Measurements from ENCODE around the gene CDR2L. TPM values are rescaled to one million over a fixed set of nuclear protein-coding genes. Genes with fewer than 3 reads are reported as not detected.
A peak's percentile ranks its signal among the peaks of the same experiment; 100 is the strongest.
"Not testable (repeated sequence)": the region's sequence is repeated elsewhere in the genome, so short reads cannot be mapped to it uniquely, and the experiment has no call there.

CDR2L gene
- total and polyA plus RNA-seq, 5 donors, result 11.0 to 17.5 (median 13.8) TPM

GRCh38 chr17:74981979-74982662 is 5.3 kb upstream of the CDR2L start:
- DNase-seq (peak; percentile 79 to 92 (median 90)), ATAC-seq (peak; percentile 95 to 96)
- Histone ChIP-seq H3K4me3 (ENCODE audit: low read length) (peak overlapping the region; percentile 35), H3K27me3 (ENCODE audit: control insufficient read depth, insufficient read depth) (no peaks in the 10 kb centered on the region), H3K27ac (ENCODE audit: low read length) (peak overlapping the region; percentile 69), H3K9me3 (ENCODE audit: control insufficient read depth, low read length) (no peaks in the 10 kb centered on the region), H3K4me1 (ENCODE audit: control insufficient read depth, insufficient read depth, low read length) (peaks cover 5% of the 10 kb centered on the region)
- under 1% methylated on average over 61 of the region's 61 CpGs for WGBS
- intact Hi-C loops (cut with DNase I), result loop anchor here in 1 of 4 donors (10.0 kb wide), 1 partner anchor 53 kb away; no protein-coding TSS in a partner anchor

- intact Hi-C loops (cut with DNase I), result loop anchor here in 1 of 4 donors (10.0 kb wide), 1 partner anchor 52 kb away; no protein-coding TSS in a partner anchor
- H3K27ac ChIP-seq (ENCODE audit: low read length), result peak overlapping the region; percentile 69
- H3K27me3 ChIP-seq (ENCODE audit: control insufficient read depth, insufficient read depth); H3K4me1 ChIP-seq (ENCODE audit: control insufficient read depth, insufficient read depth, low read length); DNase-seq; H3K9me3 ChIP-seq (ENCODE audit: control insufficient read depth, low read length): not testable (repeated sequence)
- peak; percentile 1 to 4 for ATAC-seq
- WGBS, result 34% methylated on average over 14 of the region's 14 CpGs
- H3K4me3 ChIP-seq (ENCODE audit: low read length), result peak overlapping the region; percentile 35
Observed at GRCh38 chr17:74982663-74983313, 4.6 kb upstream of the CDR2L start.

GRCh38 chr17:74986206-74986576 is 1.2 kb upstream of the CDR2L start:
- no peak overlapping the region for H3K4me3 ChIP-seq (ENCODE audit: low read length)
- H3K4me1 ChIP-seq (ENCODE audit: control insufficient read depth, insufficient read depth, low read length), result peaks cover 17% of the 10 kb centered on the region
- 95% methylated on average over 3 of the region's 3 CpGs for WGBS
- ATAC-seq (no peak), DNase-seq (no peak)
- no peak overlapping the region for H3K27ac ChIP-seq (ENCODE audit: low read length)
- intact Hi-C loops (cut with DNase I), result loop anchor here in 1 of 4 donors (10.0 kb wide), 1 partner anchor 49 kb away; no protein-coding TSS in a partner anchor
- H3K27me3 ChIP-seq (ENCODE audit: control insufficient read depth, insufficient read depth), result no peaks in the 10 kb centered on the region
- H3K9me3 ChIP-seq (ENCODE audit: control insufficient read depth, low read length), result no peaks in the 10 kb centered on the region

- H3K4me3 ChIP-seq (ENCODE audit: low read length), result peak overlapping the region; percentile 85
- H3K27me3 ChIP-seq (ENCODE audit: control insufficient read depth, insufficient read depth), result no peaks in the 10 kb centered on the region
- under 1% methylated on average over 76 of the region's 76 CpGs for WGBS
- peak overlapping the region; percentile 93 for H3K27ac ChIP-seq (ENCODE audit: low read length)
- ATAC-seq (peak; percentile 86), DNase-seq (peak; percentile 91 to 96 (median 95))
- intact Hi-C loops (cut with DNase I), result loop anchor here in 1 of 4 donors (10.0 kb wide), 1 partner anchor 47 kb away; no protein-coding TSS in a partner anchor
- peaks cover 16% of the 10 kb centered on the region for H3K4me1 ChIP-seq (ENCODE audit: control insufficient read depth, insufficient read depth, low read length)
- no peaks in the 10 kb centered on the region for H3K9me3 ChIP-seq (ENCODE audit: control insufficient read depth, low read length)
Observed at GRCh38 chr17:74987909-74988711, 678 bp downstream of the CDR2L start.

GRCh38 chr17:74990581-74991105 is 3.2 kb downstream of the CDR2L start:
- intact Hi-C loops (cut with DNase I), result no loop called here
- H3K27me3 ChIP-seq (ENCODE audit: control insufficient read depth, insufficient read depth), result no peaks in the 10 kb centered on the region
- no peak for ATAC-seq
- DNase-seq, result no peak
- H3K27ac ChIP-seq (ENCODE audit: low read length), result no peak overlapping the region
- peaks cover 16% of the 10 kb centered on the region for H3K4me1 ChIP-seq (ENCODE audit: control insufficient read depth, insufficient read depth, low read length)
- 88% methylated on average over 10 of the region's 10 CpGs for WGBS
- no peaks in the 10 kb centered on the region for H3K9me3 ChIP-seq (ENCODE audit: control insufficient read depth, low read length)
- H3K4me3 ChIP-seq (ENCODE audit: low read length), result no peak overlapping the region

GRCh38 chr17:74992223-74992622 is 4.8 kb downstream of the CDR2L start:
- peaks cover 16% of the 10 kb centered on the region for H3K4me1 ChIP-seq (ENCODE audit: control insufficient read depth, insufficient read depth, low read length)
- intact Hi-C loops (cut with DNase I), result no loop called here

GRCh38 chr17:74994440-74994839 is 7.0 kb downstream of the CDR2L start:
- H3K27ac ChIP-seq (ENCODE audit: low read length), result no peak overlapping the region
- peaks cover 15% of the 10 kb centered on the region for H3K4me1 ChIP-seq (ENCODE audit: control insufficient read depth, insufficient read depth, low read length)
- H3K9me3 ChIP-seq (ENCODE audit: control insufficient read depth, low read length), result no peaks in the 10 kb centered on the region
- H3K27me3 ChIP-seq (ENCODE audit: control insufficient read depth, insufficient read depth), result no peaks in the 10 kb centered on the region
- no peak overlapping the region for H3K4me3 ChIP-seq (ENCODE audit: low read length)
- intact Hi-C loops (cut with DNase I), result no loop called here
- DNase-seq (no peak), ATAC-seq (no peak)
- 82% methylated on average over 7 of the region's 7 CpGs for WGBS

More at GRCh38 chr17:74992223-74992622, 4.8 kb downstream of the CDR2L start:
- H3K9me3 ChIP-seq (ENCODE audit: control insufficient read depth, low read length), result no peaks in the 10 kb centered on the region
- ATAC-seq (no peak), DNase-seq (no peak)
- H3K27ac ChIP-seq (ENCODE audit: low read length), result peak overlapping the region; percentile 83
- H3K27me3 ChIP-seq (ENCODE audit: control insufficient read depth, insufficient read depth), result no peaks in the 10 kb centered on the region
- 59% methylated on average over 2 of the region's 2 CpGs for WGBS
- H3K4me3 ChIP-seq (ENCODE audit: low read length), result no peak overlapping the region

GRCh38 chr17:74995847-74996246 is 8.4 kb downstream of the CDR2L start:
- intact Hi-C loops (cut with DNase I), result no loop called here
- WGBS, result 84% methylated on average over 5 of the region's 5 CpGs
- Histone ChIP-seq H3K9me3 (ENCODE audit: control insufficient read depth, low read length) (no peaks in the 10 kb centered on the region), H3K27me3 (ENCODE audit: control insufficient read depth, insufficient read depth) (no peaks in the 10 kb centered on the region), H3K4me3 (ENCODE audit: low read length) (no peak overlapping the region), H3K4me1 (ENCODE audit: control insufficient read depth, insufficient read depth, low read length) (peaks cover 9% of the 10 kb centered on the region), H3K27ac (ENCODE audit: low read length) (no peak overlapping the region)
- DNase-seq (no peak), ATAC-seq (no peak)

GRCh38 chr17:74998783-74999182 is 11.4 kb downstream of the CDR2L start:
- no peaks in the 10 kb centered on the region for H3K27me3 ChIP-seq (ENCODE audit: control insufficient read depth, insufficient read depth)
- ATAC-seq, result peak; percentile 71 to 73
- peak in 2 of 3 donors; percentile 56 to 61 for DNase-seq
- H3K9me3 ChIP-seq (ENCODE audit: control insufficient read depth, low read length), result no peaks in the 10 kb centered on the region
- no peak overlapping the region for H3K4me3 ChIP-seq (ENCODE audit: low read length)
- H3K4me1 ChIP-seq (ENCODE audit: control insufficient read depth, insufficient read depth, low read length), result peaks cover 6% of the 10 kb centered on the region
- intact Hi-C loops (cut with DNase I), result no loop called here
- WGBS, result 50% methylated on average over 6 of the region's 6 CpGs
- peak overlapping the region; percentile 57 for H3K27ac ChIP-seq (ENCODE audit: low read length)

- Histone ChIP-seq H3K4me3 (ENCODE audit: low read length) (no peak overlapping the region), H3K9me3 (ENCODE audit: control insufficient read depth, low read length) (no peaks in the 10 kb centered on the region), H3K27me3 (ENCODE audit: control insufficient read depth, insufficient read depth) (no peaks in the 10 kb centered on the region), H3K27ac (ENCODE audit: low read length) (peak overlapping the region; percentile 57), H3K4me1 (ENCODE audit: control insufficient read depth, insufficient read depth, low read length) (peaks cover 6% of the 10 kb centered on the region)
- WGBS, result 73% methylated on average over 4 of the region's 4 CpGs
- DNase-seq (no peak), ATAC-seq (peak; percentile 56 to 77)
- intact Hi-C loops (cut with DNase I), result no loop called here
Observed at GRCh38 chr17:74999523-74999922, 12.1 kb downstream of the CDR2L start.

Data from right cardiac atrium (tissue), 5 donors.